Measurements from ENCODE around the gene SLC8A3.

The SLC8A3 gene

DNA sequence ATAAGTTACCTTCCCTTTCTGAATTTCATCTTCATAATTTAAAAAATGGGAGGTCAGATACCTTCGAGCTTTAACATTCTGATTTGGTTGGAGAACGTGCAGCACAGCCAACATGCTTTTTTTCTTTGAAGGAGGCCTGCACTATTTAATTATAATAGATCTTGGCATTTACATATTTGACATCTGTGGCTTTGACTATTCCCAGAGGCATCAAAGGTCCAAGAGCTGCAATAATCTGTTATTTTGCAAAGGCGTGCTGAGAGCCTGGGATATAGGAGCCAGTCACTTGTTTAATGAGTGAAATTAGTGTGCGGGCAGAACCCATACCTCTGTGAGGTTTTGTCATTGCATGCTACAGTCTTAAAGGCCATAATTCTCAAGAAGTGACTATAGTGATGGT is 26.4 kb downstream of the SLC8A3 start:
- H3K27ac ChIP-seq (ENCODE audit: low read length): no peak overlapping the region
- H3K9me3 ChIP-seq (ENCODE audit: insufficient read depth, low read length): no peaks in the 10 kb centered on the region
- no peak overlapping the region for H3K9ac ChIP-seq (ENCODE audit: low read length)
- no peak for TF ChIP-seq EZH2phosphoT487 (IDR thresholded peaks at IDR 0.05; ENCODE audit: low read depth)
- TF ChIP-seq CTCF (IDR thresholded peaks at IDR 0.05; ENCODE audit: low read depth, low read length): no peak
- peaks cover 13% of the 10 kb centered on the region for H3K27me3 ChIP-seq (ENCODE audit: low read depth, low read length)
- no peak overlapping the region for H3K4me2 ChIP-seq (ENCODE audit: low read length)
- H3K79me2 ChIP-seq (ENCODE audit: low read length): no peaks in the 10 kb centered on the region
- no peaks in the 10 kb centered on the region for H3K4me1 ChIP-seq (ENCODE audit: low read length)
- no peaks in the 10 kb centered on the region for H3K36me3 ChIP-seq (replicated peaks; ENCODE audit: low read depth, low read length)
- H3K4me3 ChIP-seq (ENCODE audit: low read length): no peak overlapping the region
- H2AFZ ChIP-seq (ENCODE audit: low read depth, low read length): no peak overlapping the region
- no peaks in the 10 kb centered on the region for H4K20me1 ChIP-seq (ENCODE audit: insufficient read depth, low read length)

- Histone ChIP-seq H3K9ac (ENCODE audit: low read length) (no peak overlapping the region), H3K4me3 (ENCODE audit: low read length) (no peak overlapping the region), H3K36me3 (replicated peaks; ENCODE audit: low read depth, low read length) (no peaks in the 10 kb centered on the region), H3K79me2 (ENCODE audit: low read length) (no peaks in the 10 kb centered on the region), H3K4me2 (ENCODE audit: low read length) (no peak overlapping the region), H3K27ac (ENCODE audit: low read length) (no peak overlapping the region), H3K9me3 (ENCODE audit: insufficient read depth, low read length) (no peaks in the 10 kb centered on the region), H2AFZ (ENCODE audit: low read depth, low read length) (no peak overlapping the region), H3K4me1 (ENCODE audit: low read length) (no peaks in the 10 kb centered on the region), H3K27me3 (ENCODE audit: low read depth, low read length) (peaks cover 15% of the 10 kb centered on the region), H4K20me1 (ENCODE audit: insufficient read depth, low read length) (no peaks in the 10 kb centered on the region)
- TF ChIP-seq EZH2phosphoT487 (IDR thresholded peaks at IDR 0.05; ENCODE audit: low read depth) (no peak), CTCF (IDR thresholded peaks at IDR 0.05; ENCODE audit: low read depth, low read length) (no peak)
These were observed 32.2 kb downstream of the SLC8A3 start for GRCh38 chr14:70156592-70156991.

- Histone ChIP-seq H3K27ac (ENCODE audit: low read length) (no peak overlapping the region), H3K9ac (ENCODE audit: low read length) (no peak overlapping the region), H3K4me2 (ENCODE audit: low read length) (no peak overlapping the region), H3K9me3 (ENCODE audit: insufficient read depth, low read length) (no peaks in the 10 kb centered on the region), H3K4me1 (ENCODE audit: low read length) (no peaks in the 10 kb centered on the region), H3K79me2 (ENCODE audit: low read length) (no peaks in the 10 kb centered on the region), H3K36me3 (replicated peaks; ENCODE audit: low read depth, low read length) (no peaks in the 10 kb centered on the region), H2AFZ (ENCODE audit: low read depth, low read length) (no peak overlapping the region), H3K27me3 (ENCODE audit: low read depth, low read length) (peaks cover 21% of the 10 kb centered on the region), H4K20me1 (ENCODE audit: insufficient read depth, low read length) (no peaks in the 10 kb centered on the region), H3K4me3 (ENCODE audit: low read length) (no peak overlapping the region)
- TF ChIP-seq EZH2phosphoT487 (IDR thresholded peaks at IDR 0.05; ENCODE audit: low read depth): no peak
- no peak for TF ChIP-seq CTCF (IDR thresholded peaks at IDR 0.05; ENCODE audit: low read depth, low read length)
These were observed 36.0 kb downstream of the SLC8A3 start for GRCh38 chr14:70152704-70153103.

- no peak overlapping the region for H3K9ac ChIP-seq (ENCODE audit: low read length)
- no peaks in the 10 kb centered on the region for H3K79me2 ChIP-seq (ENCODE audit: low read length)
- no peaks in the 10 kb centered on the region for H3K36me3 ChIP-seq (replicated peaks; ENCODE audit: low read depth, low read length)
These were observed 36.7 kb downstream of the SLC8A3 start for GRCh38 chr14:70152081-70152480.

More at GRCh38 chr14:70152081-70152480, 36.7 kb downstream of the SLC8A3 start:
- no peak overlapping the region for H3K27ac ChIP-seq (ENCODE audit: low read length)
- H3K4me2 ChIP-seq (ENCODE audit: low read length): no peak overlapping the region
- no peaks in the 10 kb centered on the region for H4K20me1 ChIP-seq (ENCODE audit: insufficient read depth, low read length)
- H3K4me1 ChIP-seq (ENCODE audit: low read length): no peaks in the 10 kb centered on the region
- H3K9me3 ChIP-seq (ENCODE audit: insufficient read depth, low read length): no peaks in the 10 kb centered on the region
- no peak overlapping the region for H2AFZ ChIP-seq (ENCODE audit: low read depth, low read length)
- TF ChIP-seq CTCF (IDR thresholded peaks at IDR 0.05; ENCODE audit: low read depth, low read length) (no peak), EZH2phosphoT487 (IDR thresholded peaks at IDR 0.05; ENCODE audit: low read depth) (no peak)
- H3K27me3 ChIP-seq (ENCODE audit: low read depth, low read length): peaks cover 25% of the 10 kb centered on the region
- H3K4me3 ChIP-seq (ENCODE audit: low read length): no peak overlapping the region
